Keratinocyte (primary cell): ENCODE measurements around the gene PRDM8. TPM values are rescaled to one million over a fixed set of nuclear protein-coding genes. Genes with fewer than 3 reads are reported as not detected.

Experiments used
- DNase-seq: peaks from one replicate; pipeline ENCODE4 v3.0.0-alpha.2; 2011; ENCODE audit warnings: low read depth, missing footprints, low spot score
- FAIRE-seq: peaks from 2 replicates; lab custom pipeline; 2011; peaks lifted over from hg19 to GRCh38; lab: Jason Lieb, UNC
- H2AFZ ChIP-seq: 2 replicates; pipeline ENCODE4 v1.6.0; 2012; ENCODE audit warnings: low read length, control low read depth, inconsistent platforms; ENCODE audit not compliant: control insufficient read depth
- H3K27ac ChIP-seq: 2 replicates; pipeline ENCODE4 v1.5.1; 2011; ENCODE audit warnings: low read length; ENCODE audit not compliant: control insufficient read depth, insufficient read depth
- H3K27me3 ChIP-seq: 3 replicates; pipeline ENCODE4 v1.6.0; 2011; ENCODE audit warnings: low read length; ENCODE audit not compliant: control insufficient read depth, insufficient read depth; ENCODE audit errors: extremely low read depth
- H3K36me3 ChIP-seq, 2 experiments: 2 replicates in 1 of 2; 3 replicates in 1 of 2; pipeline ENCODE4 v1.5.1; 2011; ENCODE audit warnings: low read length in 2 of 2, mild to moderate bottlenecking in 1 of 2; ENCODE audit not compliant: control insufficient read depth in 2 of 2, insufficient read depth in 2 of 2; ENCODE audit errors: extremely low read depth in 1 of 2
- H3K4me1 ChIP-seq: 3 replicates; pipeline ENCODE4 v1.5.1; 2011; ENCODE audit warnings: low read length; ENCODE audit not compliant: control insufficient read depth, insufficient read depth; ENCODE audit errors: extremely low read depth
- H3K4me2 ChIP-seq: 3 replicates; pipeline ENCODE4 v1.6.0; 2011; ENCODE audit warnings: low read depth, low read length; ENCODE audit not compliant: control insufficient read depth, insufficient read depth; ENCODE audit errors: extremely low read depth
- H3K4me3 ChIP-seq, 3 experiments: fragments of 200-600 bp in 1 of 3; sonication (generic) in 1 of 3; 2 replicates in 2 of 3; 3 replicates in 1 of 3; pipeline ENCODE4 v1.5.1; 2011 to 2016; ENCODE audit warnings: low read length in 3 of 3, mild to moderate bottlenecking in 3 of 3, control low read depth in 2 of 3, inconsistent platforms in 1 of 3, low read depth in 1 of 3, mixed read lengths in 1 of 3, mixed run types in 1 of 3, moderate library complexity in 1 of 3; ENCODE audit not compliant: control insufficient read depth in 2 of 3, insufficient read depth in 2 of 3; ENCODE audit errors: extremely low read depth in 1 of 3
- H3K79me2 ChIP-seq: 2 replicates; pipeline ENCODE4 v1.6.0; 2012; ENCODE audit warnings: low read length; ENCODE audit not compliant: control insufficient read depth, insufficient read depth
- H3K9ac ChIP-seq: 3 replicates; pipeline ENCODE4 v1.6.0; 2011; ENCODE audit warnings: low read length; ENCODE audit not compliant: control insufficient read depth, insufficient read depth; ENCODE audit errors: extremely low read depth
- H3K9me1 ChIP-seq: 3 replicates; pipeline ENCODE4 v1.6.0; 2011; ENCODE audit warnings: low read length; ENCODE audit not compliant: control insufficient read depth, insufficient read depth; ENCODE audit errors: extremely low read depth
- H3K9me3 ChIP-seq: 2 replicates; pipeline ENCODE4 v1.5.1; 2012; ENCODE audit warnings: low read depth, low read length; ENCODE audit not compliant: control insufficient read depth
- H4K20me1 ChIP-seq: 3 replicates; pipeline ENCODE4 v1.6.0; 2011; ENCODE audit warnings: low read length; ENCODE audit not compliant: control insufficient read depth, insufficient read depth; ENCODE audit errors: extremely low read depth
- CTCF ChIP-seq, 3 experiments: IDR thresholded peaks in 1 of 3; conservative IDR thresholded peaks in 1 of 3; optimal IDR thresholded peaks in 1 of 3; 2 replicates in 2 of 3; 3 replicates in 1 of 3; pipeline versions ENCODE3 to v1.5.1; 2011; ENCODE audit warnings: low read length in 3 of 3, mild to moderate bottlenecking in 3 of 3, moderate library complexity in 2 of 3, control low read depth in 1 of 3, inconsistent platforms in 1 of 3; ENCODE audit not compliant: insufficient read depth in 2 of 3; ENCODE audit errors: extremely low read depth in 1 of 3
- EZH2 ChIP-seq: IDR thresholded peaks from one replicate; pipeline ENCODE4 v1.6.1; 2012; ENCODE audit warnings: inconsistent platforms, mild to moderate bottlenecking, low read length, moderate library complexity
- dilution Hi-C: fragments of 300-500 bp; cut with MboI; formaldehyde crosslinking; loops from one replicate; pipeline ENCODE4 v1.7.0; 2020; ENCODE audit warnings: low sequenced_read_pairs; ENCODE audit not compliant: extremely low pct_ligation_motif_present
- polyA plus RNA-seq, 5 experiments: library from polyadenylated mRNA; depleted of rRNA in 3 of 5; stranded (reverse) in 3 of 5; stranded (forward) in 1 of 5; unstranded in 1 of 5; fragments of >200 nt; gene quantifications; 1 replicate in 1 of 5; 2 replicates in 3 of 5; 3 replicates in 1 of 5; pipeline versions ENCODE4 v1.2.1 to v1.2.3, GENCODE V29; 2011 to 2012; ENCODE audit warnings: missing spikeins in 2 of 5, low read depth in 1 of 5, low replicate concordance in 1 of 5

The PRDM8 gene
- polyA plus RNA-seq, 1 donor (not counting 4 experiments of a cell fraction or from before 2014, with no cell fraction given), result 3.5 TPM

- Histone ChIP-seq H3K27me3 (no peaks in the 10 kb centered on the region), H3K79me2 (no peaks in the 10 kb centered on the region), H3K9me3 (no peaks in the 10 kb centered on the region), H3K4me1 (no peaks in the 10 kb centered on the region), H2AFZ (no peak overlapping the region), H3K9ac (no peak overlapping the region), H3K36me3 (no peaks in the 10 kb centered on the region), H3K27ac (no peak overlapping the region), H3K4me3 (no peak overlapping the region), H3K4me2 (no peak overlapping the region), H4K20me1 (no peaks in the 10 kb centered on the region), H3K9me1 (no peaks in the 10 kb centered on the region)
- dilution Hi-C loops, result no loop called here
- no peak for TF ChIP-seq CTCF (optimal IDR thresholded peaks at IDR 0.05 in 1 of 3, IDR thresholded peaks at IDR 0.05 in 1 of 3, conservative IDR thresholded peaks at IDR 0.05 in 1 of 3; ENCODE audit: extremely low read depth in 1 of 3, insufficient read depth in 2 of 3, low read length in 3 of 3)
- no peak for DNase-seq
- no peak for FAIRE-seq
Observed at GRCh38 chr4:80156410-80156809, 40.9 kb upstream of the PRDM8 start.

GRCh38 chr4:80161413-80162058 lies 35.8 kb upstream of the PRDM8 start:
- H3K9ac ChIP-seq, result no peak overlapping the region
- H3K27ac ChIP-seq, result no peak overlapping the region
- DNase-seq, result no peak
- H3K4me1 ChIP-seq, result no peaks in the 10 kb centered on the region
- no peaks in the 10 kb centered on the region for H3K9me3 ChIP-seq
- no peaks in the 10 kb centered on the region for H3K9me1 ChIP-seq
- no peaks in the 10 kb centered on the region for H3K27me3 ChIP-seq
- H3K79me2 ChIP-seq, result no peaks in the 10 kb centered on the region
- H3K4me2 ChIP-seq, result no peak overlapping the region
- H3K36me3 ChIP-seq, result no peaks in the 10 kb centered on the region
- no peak overlapping the region for H2AFZ ChIP-seq
- H3K4me3 ChIP-seq, result no peak overlapping the region
- no peaks in the 10 kb centered on the region for H4K20me1 ChIP-seq
- no peak for FAIRE-seq
- dilution Hi-C loops, result no loop called here
- TF ChIP-seq CTCF (optimal IDR thresholded peaks at IDR 0.05 in 1 of 3, IDR thresholded peaks at IDR 0.05 in 1 of 3, conservative IDR thresholded peaks at IDR 0.05 in 1 of 3; ENCODE audit: extremely low read depth in 1 of 3, insufficient read depth in 2 of 3, low read length in 3 of 3) (no peak), EZH2 (no peak)
